HCT116 (cell line): ENCODE results near the gene TMEM115. TPM values are rescaled to one million over a fixed set of nuclear protein-coding genes. Genes with fewer than 3 reads are reported as not detected.

ENCODE experiments used
- ATAC-seq: fragments of 200-7000 bp; cut with Tn5 transposase; 2 replicates; pipeline ENCODE4 v1.9.1; 2020; ENCODE audit warnings: mild to moderate bottlenecking, moderate library complexity
- BruUV-seq: library from RNA; stranded (reverse); fragments of 400-500 nt; replicated peaks from 2 replicates; lab custom pipeline; 2021; lab: Mats Ljungman, UMichigan
- CTCF ChIA-PET: fragments of 300-600 bp; sonication (Branson Sonifier 250); formaldehyde crosslinking; loops from one replicate; lab custom pipeline; 2021; ENCODE audit warnings: antibody characterized with exemption; lab: Charles Lee
- POLR2A ChIA-PET: fragments of 300-600, 350-600 bp; sonication (Branson Sonifier 250); formaldehyde crosslinking; loops from one replicate; lab custom pipeline; 2021; ENCODE audit warnings: antibody characterized with exemption; lab: Charles Lee
- RAD21 ChIA-PET, 2 experiments: fragments of 300-600 bp; sonication (Branson Sonifier 250); formaldehyde crosslinking; loops; one replicate each; lab custom pipeline; 2023; ENCODE audit warnings: low total read pairs in 2 of 2; ENCODE audit not compliant: uncharacterized antibody in 2 of 2, unreplicated experiment in 2 of 2, low non-redundant PET in 1 of 2; lab: Charles Lee
- DNase-seq: peaks from one replicate; pipeline ENCODE4 v3.0.0-alpha.2; 2010; ENCODE audit warnings: low read depth, low spot score
- H2AFZ ChIP-seq: fragments of 200-600 bp; shearing (Covaris generic), sonication (generic); 2 replicates; pipeline ENCODE4 v1.6.1; 2017; ENCODE audit warnings: low read depth, mixed run types, mixed read lengths, antibody characterized with exemption, low read length; ENCODE audit not compliant: poor library complexity, severe bottlenecking
- H3K27ac ChIP-seq: 2 replicates; pipeline ENCODE4 v1.5.1; 2012; ENCODE audit warnings: low read depth, low read length
- H3K27me3 ChIP-seq: fragments of 200-600 bp; sonication (generic); 2 replicates; pipeline ENCODE4 v1.6.1; 2016; ENCODE audit warnings: mixed run types, low read length, mixed read lengths; ENCODE audit not compliant: insufficient read depth
- H3K36me3 ChIP-seq, 2 experiments: fragments of 200-500 bp in 1 of 2; fragments of 200-600 bp in 1 of 2; sonication (Bioruptor generic) in 1 of 2; sonication (generic) in 1 of 2; 2 replicates each; pipeline versions ENCODE4 v1.5.1 to v1.6.1; 2014 to 2016; ENCODE audit warnings: low read length in 2 of 2, inconsistent platforms in 1 of 2, mixed read lengths in 1 of 2, mixed run types in 1 of 2; ENCODE audit not compliant: insufficient read depth in 2 of 2, control insufficient read depth in 1 of 2
- H3K4me1 ChIP-seq, 2 experiments: fragments of 200-600 bp in 1 of 2; sonication (generic) in 1 of 2; 2 replicates each; pipeline versions ENCODE4 v1.5.1 to v1.6.1; 2012 to 2017; ENCODE audit warnings: low read length in 2 of 2, inconsistent platforms in 1 of 2, mild to moderate bottlenecking in 1 of 2, mixed read lengths in 1 of 2, mixed run types in 1 of 2, moderate library complexity in 1 of 2; ENCODE audit not compliant: insufficient read depth in 2 of 2, control insufficient read depth in 1 of 2
- H3K4me2 ChIP-seq: fragments of 200-600 bp; sonication (generic); 2 replicates; pipeline ENCODE4 v1.6.1; 2017; ENCODE audit warnings: mixed run types, low read length, mixed read lengths
- H3K4me3 ChIP-seq, 2 experiments: fragments of 200-600 bp in 1 of 2; sonication (generic) in 1 of 2; replicated peaks in 1 of 2; 2 replicates each; pipeline ENCODE4 v1.5.1; 2011 to 2016; ENCODE audit warnings: low read length in 2 of 2, control low read depth in 1 of 2, low read depth in 1 of 2, mild to moderate bottlenecking in 1 of 2, mixed read lengths in 1 of 2, mixed run types in 1 of 2
- H3K79me2 ChIP-seq: fragments of 200-600 bp; sonication (generic); 2 replicates; pipeline ENCODE4 v1.6.1; 2017; ENCODE audit warnings: mild to moderate bottlenecking, mixed run types, low read length, moderate library complexity, mixed read lengths; ENCODE audit not compliant: insufficient read depth
- H3K9ac ChIP-seq: fragments of 200-600 bp; sonication (generic); 2 replicates; pipeline ENCODE4 v1.6.1; 2016; ENCODE audit warnings: low read length, mixed read lengths
- H3K9me2 ChIP-seq: fragments of 200-600 bp; sonication (generic), shearing (Covaris generic); 2 replicates; pipeline ENCODE4 v1.6.1; 2017; ENCODE audit warnings: mixed run types, mild to moderate bottlenecking, moderate library complexity; ENCODE audit not compliant: insufficient read depth
- H3K9me3 ChIP-seq, 2 experiments: fragments of 200-500 bp in 1 of 2; fragments of 200-600 bp in 1 of 2; sonication (Bioruptor generic) in 1 of 2; sonication (generic) in 1 of 2; 2 replicates each; pipeline ENCODE4 v1.6.1; 2014 to 2017; ENCODE audit warnings: low read length in 2 of 2, mixed read lengths in 2 of 2, inconsistent platforms in 1 of 2, low read depth in 1 of 2, mild to moderate bottlenecking in 1 of 2, mixed run types in 1 of 2, moderate library complexity in 1 of 2; ENCODE audit not compliant: control insufficient read depth in 1 of 2, insufficient read depth in 1 of 2
- H4K20me1 ChIP-seq: fragments of 200-600 bp; sonication (generic), shearing (Covaris generic); 2 replicates; pipeline ENCODE4 v1.6.1; 2017; ENCODE audit warnings: mixed run types, mild to moderate bottlenecking, moderate library complexity; ENCODE audit not compliant: insufficient read depth
- ATF3 ChIP-seq: IDR thresholded peaks from 2 replicates; pipeline ENCODE4 v1.6.1; 2012
- CEBPB ChIP-seq: IDR thresholded peaks from 2 replicates; pipeline ENCODE4 v1.6.1; 2012; ENCODE audit warnings: low read depth
- CTCF ChIP-seq, 3 experiments: fragments of 200-600 bp in 1 of 3; sonication (generic) in 1 of 3; IDR thresholded peaks in 2 of 3; conservative IDR thresholded peaks in 1 of 3; 2 replicates each; pipeline ENCODE4 v1.5.1; 2012 to 2017; ENCODE audit warnings: low read depth in 2 of 3, low read length in 2 of 3, antibody characterized with exemption in 1 of 3, borderline replicate concordance in 1 of 3, control low read depth in 1 of 3, mild to moderate bottlenecking in 1 of 3, mixed read lengths in 1 of 3, mixed run types in 1 of 3, moderate library complexity in 1 of 3; ENCODE audit not compliant: insufficient read depth in 1 of 3
- EGR1 ChIP-seq: IDR thresholded peaks from 2 replicates; pipeline ENCODE4 v1.6.1; 2012; ENCODE audit warnings: low read depth
- ELF1 ChIP-seq: IDR thresholded peaks from 2 replicates; pipeline ENCODE4 v1.6.1; 2012; ENCODE audit warnings: low read depth, borderline replicate concordance
- EZH2 ChIP-seq: fragments of 200-600 bp; sonication (generic); IDR thresholded peaks from 2 replicates; pipeline ENCODE4 v1.6.1; 2017; ENCODE audit warnings: antibody characterized with exemption, mixed run types
- FOSL1 ChIP-seq: IDR thresholded peaks from 2 replicates; pipeline ENCODE4 v1.6.1; 2012; ENCODE audit warnings: low read depth
- JUND ChIP-seq: IDR thresholded peaks from 2 replicates; pipeline ENCODE4 v1.6.1; 2012
- RAD21 ChIP-seq: IDR thresholded peaks from 2 replicates; pipeline ENCODE4 v1.6.1; 2012; ENCODE audit warnings: low read depth, mild to moderate bottlenecking
- SIN3A ChIP-seq: IDR thresholded peaks from 2 replicates; pipeline ENCODE4 v1.6.1; 2012; ENCODE audit warnings: low read depth
- SRF ChIP-seq: IDR thresholded peaks from 2 replicates; pipeline ENCODE4 v1.6.1; 2012; ENCODE audit warnings: low read depth
- TCF7L2 ChIP-seq: IDR thresholded peaks from 2 replicates; pipeline ENCODE4 v1.7.0; 2011; ENCODE audit warnings: borderline replicate concordance, inconsistent platforms; ENCODE audit not compliant: insufficient read depth, insufficient read length; ENCODE audit errors: extremely low read depth
- ZBTB33 ChIP-seq: IDR thresholded peaks from 2 replicates; pipeline ENCODE4 v1.6.1; 2011; ENCODE audit warnings: mild to moderate bottlenecking, low read length, moderate library complexity; ENCODE audit not compliant: insufficient replicate concordance; ENCODE audit errors: extremely low read depth
- ZFX ChIP-seq: fragments of 450-650 bp; IDR thresholded peaks from 2 replicates; pipeline ENCODE4 v1.6.1; 2017
- ZNF274 ChIP-seq: fragments of 200-500 bp; sonication (Bioruptor generic); IDR thresholded peaks from 2 replicates; pipeline ENCODE4 v1.6.1; 2014; ENCODE audit warnings: mild to moderate bottlenecking, low read depth, low read length, inconsistent platforms
- intact Hi-C: fragments of 100-400 bp; cut with micrococcal nuclease; formaldehyde crosslinking; loops from 2 replicates; pipeline ENCODE4 v1.10.0; 2022
- total RNA-seq: library from RNA; stranded (reverse); gene quantifications from one replicate; pipeline ENCODE4 v1.2.1, GENCODE V29; 2021; ENCODE audit not compliant: unreplicated experiment

Gene TMEM115
- total RNA-seq, 1 experiment from 2014 or later: 24.6 TPM

GRCh38 chr3:50392101-50392715 is 32.9 kb upstream of the TMEM115 start:
- H3K9me3 ChIP-seq: no peaks in the 10 kb centered on the region
- RAD21 ChIA-PET: no interaction called here
- H3K9me2 ChIP-seq: no peaks in the 10 kb centered on the region
- H3K9ac ChIP-seq: no peak overlapping the region
- H3K4me1 ChIP-seq: peaks cover 3 to 43% of the 10 kb centered on the region in 2 experiments; a peak in 3 of 4 replicates
- no peak overlapping the region for H2AFZ ChIP-seq
- H3K27ac ChIP-seq: no peak overlapping the region
- POLR2A ChIA-PET: no interaction called here
- H3K36me3 ChIP-seq: no peaks in the 10 kb centered on the region
- H3K4me2 ChIP-seq: peak overlapping the region; percentile 3; the same call in 1 of the 2 replicates
- BruUV-seq: no TSS peak
- no peaks in the 10 kb centered on the region for H3K27me3 ChIP-seq
- intact Hi-C loops: no loop called here
- no peaks in the 10 kb centered on the region for H4K20me1 ChIP-seq
- H3K79me2 ChIP-seq: no peaks in the 10 kb centered on the region
- no peak for DNase-seq
- TF ChIP-seq ATF3 (no peak), CEBPB (no peak), SIN3A (no peak), RAD21 (no peak), FOSL1 (no peak), ZBTB33 (no peak), CTCF (IDR thresholded peaks at IDR 0.05 in 2 of 3, conservative IDR thresholded peaks at IDR 0.05 in 1 of 3; ENCODE audit: borderline replicate concordance in 1 of 3, insufficient read depth in 1 of 3, low read depth in 2 of 3, low read length in 2 of 3) (no peak), EGR1 (no peak), ZFX (no peak), SRF (no peak), ELF1 (no peak), ZNF274 (no peak), TCF7L2 (no peak), JUND (no peak), EZH2 (no peak)
- TF ChIP-seq, all 23 proteins: peak for 0
- CTCF ChIA-PET: no interaction called here
- H3K4me3 ChIP-seq: no peak overlapping the region
- ATAC-seq: no peak
